Astrocyte (in vitro differentiated cells and primary cell): ENCODE data around the gene PRKAG2. TPM values are rescaled to one million over a fixed set of nuclear protein-coding genes. Genes with fewer than 3 reads are reported as not detected.

Experiments
- DNase-seq: peaks from one replicate; pipeline ENCODE4 v3.0.0-alpha.2; 2010; ENCODE audit warnings: low read depth
- FAIRE-seq: peaks from 2 replicates; lab custom pipeline; 2011; peaks lifted over from hg19 to GRCh38; lab: Jason Lieb, UNC
- H2AFZ ChIP-seq: 2 replicates; pipeline ENCODE4 v1.6.0; 2012; ENCODE audit warnings: low read depth, low read length, inconsistent platforms
- H3K27ac ChIP-seq: 2 replicates; pipeline ENCODE4 v1.5.1; 2011; ENCODE audit warnings: low read depth, low read length, inconsistent platforms
- H3K27me3 ChIP-seq: 2 replicates; pipeline ENCODE4 v1.6.0; 2011; ENCODE audit warnings: low read length, inconsistent platforms; ENCODE audit not compliant: insufficient read depth
- H3K36me3 ChIP-seq: 2 replicates; pipeline ENCODE4 v1.5.1; 2011; ENCODE audit warnings: low read length, inconsistent platforms; ENCODE audit not compliant: insufficient read depth
- H3K4me1 ChIP-seq: 2 replicates; pipeline ENCODE4 v1.5.1; 2011; ENCODE audit warnings: low read length, inconsistent platforms; ENCODE audit not compliant: insufficient read depth
- H3K4me2 ChIP-seq: 2 replicates; pipeline ENCODE4 v1.6.0; 2012; ENCODE audit warnings: low read length, inconsistent platforms
- H3K4me3 ChIP-seq: 2 replicates; pipeline ENCODE4 v1.5.1; 2011; ENCODE audit warnings: low read depth, mild to moderate bottlenecking, low read length, inconsistent platforms; ENCODE audit not compliant: insufficient read depth
- H3K79me2 ChIP-seq: 2 replicates; pipeline ENCODE4 v1.6.0; 2012; ENCODE audit warnings: mild to moderate bottlenecking, low read length, inconsistent platforms; ENCODE audit not compliant: insufficient read depth
- H3K9ac ChIP-seq: 2 replicates; pipeline ENCODE4 v1.6.0; 2012; ENCODE audit warnings: mild to moderate bottlenecking, low read length, inconsistent platforms
- H3K9me3 ChIP-seq: 2 replicates; pipeline ENCODE4 v1.5.1; 2012; ENCODE audit warnings: low read depth, mild to moderate bottlenecking, low read length, inconsistent platforms; ENCODE audit not compliant: insufficient read depth
- H4K20me1 ChIP-seq: 2 replicates; pipeline ENCODE4 v1.6.0; 2012; ENCODE audit warnings: low read length, inconsistent platforms; ENCODE audit not compliant: insufficient read depth
- H3K27ac Mint-ChIP-seq: one replicate; pipeline ENCODE4 v1.8.0; 2021; ENCODE audit warnings: mild to moderate bottlenecking, mixed read lengths; ENCODE audit not compliant: unreplicated experiment
- H3K27me3 Mint-ChIP-seq: one replicate; pipeline ENCODE4 v1.8.0; 2021; ENCODE audit warnings: low read depth, mixed read lengths; ENCODE audit not compliant: unreplicated experiment
- H3K36me3 Mint-ChIP-seq: one replicate; pipeline ENCODE4 v1.8.0; 2021; ENCODE audit warnings: low read depth, mixed read lengths; ENCODE audit not compliant: unreplicated experiment
- H3K4me1 Mint-ChIP-seq: one replicate; pipeline ENCODE4 v1.8.0; 2021; ENCODE audit warnings: low read depth, mixed read lengths; ENCODE audit not compliant: unreplicated experiment
- H3K4me3 Mint-ChIP-seq: one replicate; pipeline ENCODE4 v1.8.0; 2021; ENCODE audit warnings: mild to moderate bottlenecking, moderate library complexity, mixed read lengths; ENCODE audit not compliant: unreplicated experiment
- H3K9me3 Mint-ChIP-seq: one replicate; pipeline ENCODE4 v1.8.0; 2021; ENCODE audit warnings: mild to moderate bottlenecking, mixed read lengths; ENCODE audit not compliant: unreplicated experiment
- EZH2 ChIP-seq: IDR thresholded peaks from 2 replicates; pipeline ENCODE4 v1.6.1; 2012; ENCODE audit warnings: mild to moderate bottlenecking, low read length, inconsistent platforms; ENCODE audit not compliant: insufficient read depth
- total RNA-seq: library from RNA; stranded (reverse); gene quantifications from 2 replicates; pipeline ENCODE4 v1.2.1, GENCODE V29; 2021
- TF ChIP-seq, protein P1 (sequence below): IDR thresholded peaks from 2 replicates; pipeline ENCODE4 v1.5.1; 2011; ENCODE audit warnings: low read depth, mild to moderate bottlenecking, inconsistent platforms, low read length, moderate library complexity; ENCODE audit not compliant: insufficient read depth

PRKAG2 gene
- total RNA-seq, 1 donor from 2014 or later: 40.7 TPM

DNA sequence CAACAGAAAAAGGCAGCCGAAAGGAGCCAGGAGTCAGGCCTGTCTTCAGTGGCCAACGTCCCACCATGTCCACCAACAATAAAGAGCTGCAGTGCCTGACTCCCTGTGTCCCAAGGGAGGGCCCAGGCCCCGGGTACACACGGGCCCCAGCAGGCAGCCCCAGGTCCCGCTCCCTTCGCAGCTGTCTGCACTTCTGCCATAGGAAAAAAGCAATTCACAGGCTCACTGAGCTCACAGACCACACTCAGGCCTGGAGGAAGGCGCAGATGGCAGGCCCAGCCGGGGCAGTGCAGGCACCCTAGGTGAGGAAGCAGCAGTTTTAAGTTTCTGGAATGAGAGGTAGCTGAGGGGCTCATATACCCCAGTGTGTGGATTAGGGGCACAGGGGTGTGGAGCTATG lies 100.5 kb downstream of the PRKAG2 start:
- no peaks in the 10 kb centered on the region for H3K79me2 ChIP-seq
- no peak for DNase-seq
- H4K20me1 ChIP-seq: no peaks in the 10 kb centered on the region
- Mint-ChIP-seq H3K27ac (no peak overlapping the region), H3K9me3 (peaks cover 12% of the 10 kb centered on the region), H3K4me3 (no peak overlapping the region), H3K4me1 (no peaks in the 10 kb centered on the region), H3K36me3 (no peaks in the 10 kb centered on the region), H3K27me3 (peaks cover 57% of the 10 kb centered on the region)
- no peak overlapping the region for H3K27ac ChIP-seq
- H3K4me3 ChIP-seq: no peak overlapping the region
- H3K9ac ChIP-seq: no peak overlapping the region
- FAIRE-seq: no peak
- H3K4me2 ChIP-seq: no peak overlapping the region
- H3K9me3 ChIP-seq: peaks cover 4% of the 10 kb centered on the region
- H2AFZ ChIP-seq: no peak overlapping the region
- H3K36me3 ChIP-seq: no peaks in the 10 kb centered on the region
- TF ChIP-seq, protein P1, sequence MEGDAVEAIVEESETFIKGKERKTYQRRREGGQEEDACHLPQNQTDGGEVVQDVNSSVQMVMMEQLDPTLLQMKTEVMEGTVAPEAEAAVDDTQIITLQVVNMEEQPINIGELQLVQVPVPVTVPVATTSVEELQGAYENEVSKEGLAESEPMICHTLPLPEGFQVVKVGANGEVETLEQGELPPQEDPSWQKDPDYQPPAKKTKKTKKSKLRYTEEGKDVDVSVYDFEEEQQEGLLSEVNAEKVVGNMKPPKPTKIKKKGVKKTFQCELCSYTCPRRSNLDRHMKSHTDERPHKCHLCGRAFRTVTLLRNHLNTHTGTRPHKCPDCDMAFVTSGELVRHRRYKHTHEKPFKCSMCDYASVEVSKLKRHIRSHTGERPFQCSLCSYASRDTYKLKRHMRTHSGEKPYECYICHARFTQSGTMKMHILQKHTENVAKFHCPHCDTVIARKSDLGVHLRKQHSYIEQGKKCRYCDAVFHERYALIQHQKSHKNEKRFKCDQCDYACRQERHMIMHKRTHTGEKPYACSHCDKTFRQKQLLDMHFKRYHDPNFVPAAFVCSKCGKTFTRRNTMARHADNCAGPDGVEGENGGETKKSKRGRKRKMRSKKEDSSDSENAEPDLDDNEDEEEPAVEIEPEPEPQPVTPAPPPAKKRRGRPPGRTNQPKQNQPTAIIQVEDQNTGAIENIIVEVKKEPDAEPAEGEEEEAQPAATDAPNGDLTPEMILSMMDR: no peak
- no peak for TF ChIP-seq EZH2
- no peaks in the 10 kb centered on the region for H3K4me1 ChIP-seq
- H3K27me3 ChIP-seq: peaks cover 21% of the 10 kb centered on the region

DNA sequence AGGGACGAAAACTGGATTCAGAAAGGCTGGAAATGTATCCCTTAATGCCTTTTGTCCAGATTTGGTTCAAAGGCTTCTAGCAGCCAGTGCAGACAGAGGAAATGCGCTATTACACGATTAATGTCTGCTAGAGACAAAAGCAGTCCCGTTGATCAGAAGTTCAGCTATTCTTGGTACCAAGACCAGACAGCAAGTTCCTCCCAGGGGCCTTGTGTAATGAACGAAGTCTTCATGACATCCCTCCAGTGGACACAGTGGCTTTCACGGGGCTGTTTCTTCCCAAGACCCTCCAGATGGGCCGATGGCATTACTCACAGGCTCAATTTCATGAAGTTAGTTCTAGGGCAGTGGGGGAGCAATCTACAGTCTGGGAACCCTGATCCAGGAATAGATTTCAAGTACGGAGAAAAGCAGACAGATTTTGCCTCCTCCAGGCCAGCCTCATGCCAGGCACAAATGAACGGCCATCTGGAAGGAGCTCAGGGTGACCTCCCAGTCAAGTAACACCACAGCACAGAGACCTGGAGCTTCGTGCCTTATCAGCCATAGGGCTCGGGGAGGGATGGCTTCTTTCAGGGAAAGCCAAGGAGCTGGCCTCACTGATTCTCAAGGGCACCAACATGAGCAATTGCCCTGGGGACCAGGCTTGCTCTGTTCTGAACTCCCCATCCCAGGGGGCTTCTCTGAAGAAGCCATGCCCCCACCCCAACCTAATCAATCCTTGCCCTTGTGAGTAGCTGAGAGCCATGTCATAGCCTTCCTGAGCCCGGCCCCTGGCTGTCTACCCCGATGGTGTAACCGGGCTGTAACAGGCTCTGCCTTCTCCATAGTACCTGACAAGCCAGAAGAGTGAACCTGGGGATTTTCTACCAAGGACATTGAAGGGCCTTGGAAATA lies 101.1 kb downstream of the PRKAG2 start:
- no peak overlapping the region for H3K4me3 Mint-ChIP-seq
- Histone ChIP-seq H3K79me2 (no peaks in the 10 kb centered on the region), H3K9me3 (peaks cover 4% of the 10 kb centered on the region), H3K36me3 (no peaks in the 10 kb centered on the region), H3K4me1 (no peaks in the 10 kb centered on the region), H3K4me2 (no peak overlapping the region), H3K27ac (no peak overlapping the region), H2AFZ (no peak overlapping the region), H3K27me3 (peaks cover 25% of the 10 kb centered on the region), H3K9ac (no peak overlapping the region), H4K20me1 (no peaks in the 10 kb centered on the region), H3K4me3 (no peak overlapping the region)
- peaks cover 12% of the 10 kb centered on the region for H3K9me3 Mint-ChIP-seq
- TF ChIP-seq, protein P1: no peak
- no peak for TF ChIP-seq EZH2
- no peak overlapping the region for H3K27ac Mint-ChIP-seq
- no peak for FAIRE-seq
- H3K4me1 Mint-ChIP-seq: no peaks in the 10 kb centered on the region
- H3K36me3 Mint-ChIP-seq: no peaks in the 10 kb centered on the region
- H3K27me3 Mint-ChIP-seq: peaks cover 54% of the 10 kb centered on the region
- no peak for DNase-seq

DNA sequence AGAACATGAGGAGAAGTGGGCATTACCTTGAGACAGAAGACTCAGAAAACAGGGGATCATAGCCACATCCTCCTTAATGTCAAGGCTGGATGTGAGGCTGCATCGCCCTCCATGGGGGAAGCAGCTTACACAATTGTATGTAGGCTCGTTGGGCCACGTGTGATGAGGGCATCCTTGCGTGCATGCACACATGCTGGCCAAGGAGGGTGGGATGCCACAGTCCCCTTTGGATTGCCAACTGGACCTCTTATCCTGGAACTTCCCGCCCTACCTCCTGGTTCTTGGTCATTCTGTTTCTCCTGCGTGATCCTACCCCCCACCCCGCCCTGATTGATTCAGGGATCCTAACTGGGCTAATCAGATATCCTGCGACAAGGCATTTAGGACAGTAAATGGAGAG lies 102.0 kb downstream of the PRKAG2 start:
- Histone ChIP-seq H3K79me2 (no peaks in the 10 kb centered on the region), H2AFZ (no peak overlapping the region), H3K9me3 (peaks cover 4% of the 10 kb centered on the region), H3K36me3 (no peaks in the 10 kb centered on the region), H3K9ac (no peak overlapping the region), H4K20me1 (no peaks in the 10 kb centered on the region), H3K27me3 (peaks cover 21% of the 10 kb centered on the region), H3K4me3 (no peak overlapping the region), H3K4me1 (no peaks in the 10 kb centered on the region), H3K4me2 (no peak overlapping the region), H3K27ac (no peak overlapping the region)
- FAIRE-seq (no peak), DNase-seq (no peak)
- Mint-ChIP-seq H3K9me3 (peaks cover 12% of the 10 kb centered on the region), H3K27me3 (peaks cover 52% of the 10 kb centered on the region), H3K36me3 (no peaks in the 10 kb centered on the region), H3K4me3 (no peak overlapping the region), H3K27ac (no peak overlapping the region), H3K4me1 (no peaks in the 10 kb centered on the region)
- TF ChIP-seq, protein P1: no peak
- no peak for TF ChIP-seq EZH2
